SU-DHL-6 (cell line): ENCODE measurements around the gene SZRD1.

Experiments
- H2AFZ ChIP-seq: fragments of 200-600 bp; sonication (generic); 2 replicates; pipeline ENCODE4 v1.6.1; 2014; ENCODE audit warnings: low read depth, mild to moderate bottlenecking, moderate library complexity, mixed read lengths, antibody characterized with exemption, low read length; ENCODE audit not compliant: severe bottlenecking
- H3F3A ChIP-seq: fragments of 200-600 bp; shearing (Covaris generic); 2 replicates; pipeline ENCODE4 v1.6.0; 2016; ENCODE audit warnings: antibody characterized with exemption, mild to moderate bottlenecking; ENCODE audit not compliant: insufficient read depth
- H3K27ac ChIP-seq: fragments of 200-600 bp; sonication (generic); 2 replicates; pipeline ENCODE4 v1.5.1; 2016; ENCODE audit warnings: low read depth, mild to moderate bottlenecking, low read length, moderate library complexity, mixed read lengths
- H3K27me3 ChIP-seq: fragments of 200-600 bp; sonication (generic), shearing (Covaris generic); 2 replicates; pipeline ENCODE4 v1.6.0; 2014; ENCODE audit warnings: mild to moderate bottlenecking, low read length
- H3K36me3 ChIP-seq: fragments of 200-600 bp; sonication (generic); 2 replicates; pipeline ENCODE4 v1.6.1; 2014; ENCODE audit warnings: mild to moderate bottlenecking, low read length, mixed read lengths
- H3K4me2 ChIP-seq: fragments of 300-600, 200-600 bp; shearing (Covaris generic), sonication (generic); 2 replicates; pipeline ENCODE4 v1.6.0; 2014; ENCODE audit warnings: low read length, low read depth, mild to moderate bottlenecking; ENCODE audit not compliant: poor library complexity, severe bottlenecking
- H3K4me3 ChIP-seq: fragments of 200-600 bp; sonication (generic); 2 replicates; pipeline ENCODE4 v1.5.1; 2014; ENCODE audit warnings: antibody characterized with exemption, low read length, mild to moderate bottlenecking, mixed read lengths; ENCODE audit not compliant: insufficient read depth, poor library complexity, severe bottlenecking
- H3K79me2 ChIP-seq: fragments of 200-600 bp; sonication (generic); 2 replicates; pipeline ENCODE4 v1.6.1; 2014; ENCODE audit warnings: mild to moderate bottlenecking, low read length, moderate library complexity; ENCODE audit not compliant: insufficient read depth
- H3K9ac ChIP-seq: fragments of 200-600 bp; sonication (generic); 2 replicates; pipeline ENCODE4 v1.7.0; 2014; ENCODE audit warnings: mild to moderate bottlenecking, low read length
- H3K9me2 ChIP-seq: fragments of 200-600 bp; sonication (generic); replicated peaks from 2 replicates; pipeline ENCODE4 v1.6.1; 2014; ENCODE audit warnings: low read length; ENCODE audit not compliant: insufficient read depth
- H3K9me3 ChIP-seq: fragments of 200-600 bp; sonication (generic); 2 replicates; pipeline ENCODE4 v1.6.1; 2014; ENCODE audit warnings: low read length, mixed read lengths; ENCODE audit not compliant: insufficient read depth
- H4K20me1 ChIP-seq: fragments of 200-600 bp; sonication (generic); 2 replicates; pipeline ENCODE4 v1.6.1; 2014; ENCODE audit warnings: low read depth, mild to moderate bottlenecking, antibody characterized with exemption, low read length, moderate library complexity, mixed read lengths
- CTCF ChIP-seq: fragments of 200-600 bp; sonication (generic); IDR thresholded peaks from one replicate; pipeline ENCODE4 v1.5.1; 2017; ENCODE audit warnings: antibody characterized with exemption, mild to moderate bottlenecking, low read length, moderate library complexity; ENCODE audit not compliant: insufficient read depth, poor library complexity, severe bottlenecking
- EZH2phosphoT487 ChIP-seq: fragments of 200-600 bp; sonication (generic), shearing (Covaris generic); conservative IDR thresholded peaks from 2 replicates; pipeline ENCODE4 v1.6.1; 2018; ENCODE audit warnings: mild to moderate bottlenecking, antibody characterized with exemption, low read length, moderate library complexity, mixed read lengths

SZRD1 gene

GRCh38 chr1:16425125-16426025 lies 58.3 kb downstream of the SZRD1 start:
- Histone ChIP-seq H3F3A (no peaks in the 10 kb centered on the region), H3K4me2 (no peak overlapping the region), H3K27me3 (no peaks in the 10 kb centered on the region), H3K36me3 (no peaks in the 10 kb centered on the region), H3K9me2 (no peaks in the 10 kb centered on the region), H3K9me3 (no peaks in the 10 kb centered on the region), H4K20me1 (no peaks in the 10 kb centered on the region), H3K4me3 (no peak overlapping the region), H2AFZ (no peak overlapping the region), H3K27ac (no peak overlapping the region), H3K9ac (no peak overlapping the region), H3K79me2 (no peaks in the 10 kb centered on the region)
- no peak for TF ChIP-seq CTCF
- no peak for TF ChIP-seq EZH2phosphoT487

GRCh38 chr1:16430606-16431005 lies 63.6 kb downstream of the SZRD1 start:
- H2AFZ ChIP-seq: no peak overlapping the region
- H4K20me1 ChIP-seq: no peaks in the 10 kb centered on the region
- no peak overlapping the region for H3K4me3 ChIP-seq
- H3K36me3 ChIP-seq: no peaks in the 10 kb centered on the region
- no peak overlapping the region for H3K9ac ChIP-seq
- H3K27me3 ChIP-seq: no peaks in the 10 kb centered on the region
- H3K27ac ChIP-seq: no peak overlapping the region
- H3K4me2 ChIP-seq: no peak overlapping the region
- no peaks in the 10 kb centered on the region for H3F3A ChIP-seq
- no peaks in the 10 kb centered on the region for H3K9me3 ChIP-seq
- H3K79me2 ChIP-seq: no peaks in the 10 kb centered on the region
- TF ChIP-seq EZH2phosphoT487 (no peak), CTCF (no peak)
- no peaks in the 10 kb centered on the region for H3K9me2 ChIP-seq

GRCh38 chr1:16433030-16433429 lies 66.0 kb downstream of the SZRD1 start:
- H3K9me2 ChIP-seq: no peaks in the 10 kb centered on the region
- H3K4me2 ChIP-seq: no peak overlapping the region

More at GRCh38 chr1:16433030-16433429, 66.0 kb downstream of the SZRD1 start:
- no peaks in the 10 kb centered on the region for H3F3A ChIP-seq
- no peak overlapping the region for H3K4me3 ChIP-seq
- H3K9me3 ChIP-seq: no peaks in the 10 kb centered on the region
- H3K79me2 ChIP-seq: no peaks in the 10 kb centered on the region
- H2AFZ ChIP-seq: no peak overlapping the region
- no peaks in the 10 kb centered on the region for H3K27me3 ChIP-seq
- H3K27ac ChIP-seq: no peak overlapping the region
- no peak overlapping the region for H3K9ac ChIP-seq
- no peaks in the 10 kb centered on the region for H3K36me3 ChIP-seq
- TF ChIP-seq CTCF: no peak
- no peak for TF ChIP-seq EZH2phosphoT487
- no peaks in the 10 kb centered on the region for H4K20me1 ChIP-seq
